ENCODE measurements around the gene DHRSX. TPM values are rescaled to one million over a fixed set of nuclear protein-coding genes. Genes with fewer than 3 reads are reported as not detected.

The DHRSX gene
- total RNA-seq, 4 donors from 2014 or later = 4.4 to 23.8 (median 11.3) TPM

GRCh38 chrX:2533424-2533823, 32.6 kb upstream of the DHRSX start:
- no peak overlapping the region for H3K27ac ChIP-seq
- DNase-seq = no peak
- intact Hi-C loops (cut with DNase I; ENCODE audit: low total_unique reads) = no loop called here
- H3K4me3 ChIP-seq = no peak overlapping the region
- TF ChIP-seq CTCF (IDR thresholded peaks at IDR 0.05) (no peak), POLR2A (IDR thresholded peaks at IDR 0.05) (no peak)
- no peaks in the 10 kb centered on the region for H3K9me3 ChIP-seq
- H3K27me3 ChIP-seq = no peaks in the 10 kb centered on the region
- no peaks in the 10 kb centered on the region for H3K4me1 ChIP-seq
- no peaks in the 10 kb centered on the region for H3K36me3 ChIP-seq

- H3K27ac ChIP-seq = no peak overlapping the region
- no peaks in the 10 kb centered on the region for H3K36me3 ChIP-seq
- TF ChIP-seq CTCF (IDR thresholded peaks at IDR 0.05) (no peak), POLR2A (IDR thresholded peaks at IDR 0.05) (no peak)
- intact Hi-C loops (cut with DNase I; ENCODE audit: low total_unique reads) = no loop called here
- H3K9me3 ChIP-seq = no peaks in the 10 kb centered on the region
- no peaks in the 10 kb centered on the region for H3K27me3 ChIP-seq
- DNase-seq = no peak
- no peak overlapping the region for H3K4me3 ChIP-seq
- H3K4me1 ChIP-seq = no peaks in the 10 kb centered on the region
These were observed 25.6 kb upstream of the DHRSX start for GRCh38 chrX:2526390-2526789.

GRCh38 chrX:2523911-2524310, 23.1 kb upstream of the DHRSX start:
- Histone ChIP-seq H3K4me3 (no peak overlapping the region), H3K9me3 (no peaks in the 10 kb centered on the region), H3K36me3 (no peaks in the 10 kb centered on the region), H3K4me1 (no peaks in the 10 kb centered on the region), H3K27ac (no peak overlapping the region), H3K27me3 (no peaks in the 10 kb centered on the region)
- intact Hi-C loops (cut with DNase I; ENCODE audit: low total_unique reads) = no loop called here
- no peak for DNase-seq
- TF ChIP-seq CTCF (IDR thresholded peaks at IDR 0.05) = no peak
- TF ChIP-seq POLR2A (IDR thresholded peaks at IDR 0.05) = no peak

GRCh38 chrX:2521927-2522386, 21.2 kb upstream of the DHRSX start:
- no peaks in the 10 kb centered on the region for H3K4me1 ChIP-seq
- no peak for DNase-seq
- TF ChIP-seq POLR2A (IDR thresholded peaks at IDR 0.05) (no peak), CTCF (IDR thresholded peaks at IDR 0.05) (no peak)
- H3K9me3 ChIP-seq = no peaks in the 10 kb centered on the region
- no peak overlapping the region for H3K27ac ChIP-seq
- H3K4me3 ChIP-seq = no peak overlapping the region
- intact Hi-C loops (cut with DNase I; ENCODE audit: low total_unique reads) = no loop called here
- no peaks in the 10 kb centered on the region for H3K36me3 ChIP-seq
- no peaks in the 10 kb centered on the region for H3K27me3 ChIP-seq

- no peaks in the 10 kb centered on the region for H3K27me3 ChIP-seq
- no peaks in the 10 kb centered on the region for H3K36me3 ChIP-seq
- TF ChIP-seq POLR2A (IDR thresholded peaks at IDR 0.05) = no peak
- no peak for TF ChIP-seq CTCF (IDR thresholded peaks at IDR 0.05)
- H3K4me3 ChIP-seq = no peak overlapping the region
- intact Hi-C loops (cut with DNase I; ENCODE audit: low total_unique reads) = no loop called here
- H3K27ac ChIP-seq = no peak overlapping the region
- H3K4me1 ChIP-seq = no peaks in the 10 kb centered on the region
- no peaks in the 10 kb centered on the region for H3K9me3 ChIP-seq
- DNase-seq = no peak
These were observed 20.5 kb upstream of the DHRSX start for GRCh38 chrX:2521092-2521926.
